GM19324 (cell line): ENCODE results near the gene FAM180B.

Source experiments
- ATAC-seq: cut with Tn5 transposase; IDR thresholded peaks from one replicate; pipeline ENCODE4 v1.9.1; 2021; ENCODE audit warnings: mild to moderate bottlenecking, moderate library complexity; ENCODE audit not compliant: unreplicated experiment, low FRiP score

FAM180B gene

GRCh38 chr11:47566149-47566698 lies 20.3 kb upstream of the FAM180B start:
- no peak for ATAC-seq

GRCh38 chr11:47569646-47570045 lies 16.8 kb upstream of the FAM180B start:
- ATAC-seq: no peak

- ATAC-seq: no peak
These were observed 15.7 kb upstream of the FAM180B start for GRCh38 chr11:47570651-47571356.

GRCh38 chr11:47571357-47571729 lies 15.1 kb upstream of the FAM180B start:
- ATAC-seq: no peak

GRCh38 chr11:47571895-47572294 lies 14.6 kb upstream of the FAM180B start:
- ATAC-seq: no peak

- ATAC-seq: no peak
These were observed 13.7 kb upstream of the FAM180B start for GRCh38 chr11:47572715-47573255.

GRCh38 chr11:47573321-47573720 lies 13.2 kb upstream of the FAM180B start:
- ATAC-seq: no peak

GRCh38 chr11:47577460-47578041 lies 8.9 kb upstream of the FAM180B start:
- ATAC-seq: no peak

GRCh38 chr11:47578524-47579494 lies 7.7 kb upstream of the FAM180B start, which contains the start of the genes KBTBD4 and NDUFS3:
TSS of gene KBTBD4 (minus strand) at chr11:47578970. CDS start at chr11:47578951, 19 bp downstream.
TSS of gene NDUFS3 (plus strand) at chr11:47579074. CDS start at chr11:47579092, 18 bp downstream.
- ATAC-seq: peak; percentile 94

- ATAC-seq: no peak
These were observed 2.6 kb upstream of the FAM180B start for GRCh38 chr11:47583844-47584243.

- no peak for ATAC-seq
These were observed 700 bp downstream of the FAM180B start for GRCh38 chr11:47587039-47587716.

GRCh38 chr11:47587723-47588326 lies 1.3 kb downstream of the FAM180B start:
- ATAC-seq: no peak

- ATAC-seq: no peak
These were observed 2.6 kb downstream of the FAM180B start for GRCh38 chr11:47589118-47589517.

GRCh38 chr11:47589584-47589976 lies 3.1 kb downstream of the FAM180B start:
- ATAC-seq: no peak

- no peak for ATAC-seq
These were observed 3.7 kb downstream of the FAM180B start for GRCh38 chr11:47589977-47590861.

- ATAC-seq: no peak
These were observed 5.3 kb downstream of the FAM180B start for GRCh38 chr11:47591764-47592163.

- no peak for ATAC-seq
These were observed 5.8 kb downstream of the FAM180B start for GRCh38 chr11:47592251-47592650.

GRCh38 chr11:47592970-47593369 lies 6.5 kb downstream of the FAM180B start:
- no peak for ATAC-seq
